HG02852 (cell line): ENCODE results near the gene PIP5K1B.

Experiments
- ATAC-seq: cut with Tn5 transposase; IDR thresholded peaks from one replicate; pipeline ENCODE4 v1.9.1; 2021; ENCODE audit warnings: mild to moderate bottlenecking, moderate library complexity; ENCODE audit not compliant: unreplicated experiment

The PIP5K1B gene

DNA sequence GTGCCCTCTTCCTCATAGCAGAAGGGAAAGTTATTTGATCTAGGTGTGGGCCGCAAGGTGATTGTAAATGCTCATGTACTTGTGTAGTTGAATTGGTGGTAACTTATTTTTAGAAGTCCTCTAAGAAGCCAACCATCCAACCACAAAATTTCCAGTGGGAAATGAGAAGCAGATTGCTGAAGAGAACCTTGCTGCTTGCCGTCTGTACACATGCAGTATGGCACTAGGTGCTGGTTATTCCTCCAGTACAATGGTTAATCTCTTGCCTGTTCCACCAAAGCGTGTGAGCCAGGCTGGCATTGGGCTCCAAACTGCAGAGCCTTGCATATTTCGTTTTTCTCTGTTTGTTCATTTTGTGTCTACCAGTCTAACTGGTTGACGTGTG lies 28.0 kb downstream of the PIP5K1B start:
- no peak for ATAC-seq

GRCh38 chr9:68738358-68738757 lies 33.3 kb downstream of the PIP5K1B start:
- ATAC-seq, result no peak

- no peak for ATAC-seq
Observed at GRCh38 chr9:68739621-68740174, 34.7 kb downstream of the PIP5K1B start.

DNA sequence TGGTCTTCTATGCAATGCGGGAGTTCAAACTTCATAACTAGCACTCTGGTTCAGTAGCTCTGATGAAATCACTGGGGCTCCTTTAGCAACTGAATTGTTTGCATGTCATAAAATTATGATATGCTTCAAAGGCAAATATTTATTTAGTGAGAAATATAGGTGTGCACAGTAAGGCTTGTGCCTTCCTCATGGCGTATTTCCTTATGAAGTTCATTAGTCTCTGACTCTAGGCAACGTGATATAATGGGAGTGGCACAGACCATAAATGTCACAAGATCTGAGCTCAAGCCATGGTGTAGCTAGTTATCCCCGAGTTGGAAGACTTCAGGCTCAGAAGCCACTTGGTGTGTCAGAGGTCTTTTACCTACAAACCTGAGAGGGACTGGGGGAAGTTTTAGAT lies 35.5 kb downstream of the PIP5K1B start:
- no peak for ATAC-seq

DNA sequence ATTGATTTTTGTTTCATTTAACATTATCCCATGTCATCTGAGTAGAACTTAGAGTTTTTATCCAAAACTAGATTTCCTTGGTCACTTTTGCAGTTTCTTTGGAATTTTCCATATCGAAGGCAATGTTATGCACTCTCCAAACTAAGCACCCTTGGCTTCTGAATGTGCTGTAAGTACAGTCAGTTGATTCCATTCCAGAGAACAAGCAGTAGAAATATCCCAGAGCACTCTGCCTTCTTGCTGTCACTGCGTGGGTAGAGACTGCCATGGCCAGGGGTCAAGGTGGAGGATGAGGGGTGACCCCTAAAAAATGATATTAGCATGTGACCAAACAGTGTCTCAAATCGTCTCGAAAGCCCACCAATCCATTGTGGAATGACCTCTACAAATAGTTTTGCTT lies 36.2 kb downstream of the PIP5K1B start:
- no peak for ATAC-seq

GRCh38 chr9:68741704-68742332 lies 36.8 kb downstream of the PIP5K1B start:
- ATAC-seq, result no peak

- no peak for ATAC-seq
Observed at GRCh38 chr9:68742333-68742730, 37.3 kb downstream of the PIP5K1B start.

DNA sequence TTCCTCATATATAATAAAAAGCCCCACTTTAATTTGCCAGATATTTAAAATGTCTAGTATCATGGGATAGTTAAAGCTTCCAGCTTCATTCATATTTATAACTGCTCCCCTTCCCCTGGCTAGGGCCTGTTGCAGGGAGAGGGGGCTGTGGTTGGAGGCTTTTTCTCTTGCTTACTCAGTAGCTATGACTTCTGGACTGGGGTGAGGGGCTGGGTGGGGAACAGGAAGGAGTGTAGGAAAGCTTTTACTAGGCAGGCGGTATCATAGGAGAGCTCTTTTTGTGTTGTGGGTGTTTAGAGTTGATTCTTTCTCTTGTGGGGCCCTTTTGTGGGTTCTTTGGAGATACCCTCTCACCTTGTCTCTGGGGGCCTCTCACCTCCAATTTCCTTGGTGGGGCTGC lies 39.4 kb downstream of the PIP5K1B start:
- no peak for ATAC-seq

DNA sequence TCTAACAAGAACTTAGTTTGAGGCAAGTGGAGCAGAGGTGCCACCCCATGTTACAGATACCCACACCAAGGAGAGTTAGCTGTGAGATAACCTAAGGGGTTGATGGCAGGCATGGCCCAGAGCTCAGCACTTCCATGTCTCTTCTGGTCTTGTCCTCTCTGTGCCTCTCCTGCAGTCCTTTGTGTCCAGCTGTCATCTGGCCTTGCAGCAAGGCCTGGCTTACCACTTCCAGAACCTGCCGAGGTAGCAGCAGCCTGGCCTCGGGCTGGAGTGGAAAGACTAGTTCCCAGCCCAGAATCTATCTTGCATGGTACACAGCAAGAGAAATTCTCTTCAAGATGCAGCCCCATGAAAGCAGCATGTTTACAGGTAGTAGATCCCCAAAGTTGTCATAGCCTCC lies 41.5 kb downstream of the PIP5K1B start:
- no peak for ATAC-seq

GRCh38 chr9:68747043-68747533 lies 42.0 kb downstream of the PIP5K1B start:
- ATAC-seq, result no peak

DNA sequence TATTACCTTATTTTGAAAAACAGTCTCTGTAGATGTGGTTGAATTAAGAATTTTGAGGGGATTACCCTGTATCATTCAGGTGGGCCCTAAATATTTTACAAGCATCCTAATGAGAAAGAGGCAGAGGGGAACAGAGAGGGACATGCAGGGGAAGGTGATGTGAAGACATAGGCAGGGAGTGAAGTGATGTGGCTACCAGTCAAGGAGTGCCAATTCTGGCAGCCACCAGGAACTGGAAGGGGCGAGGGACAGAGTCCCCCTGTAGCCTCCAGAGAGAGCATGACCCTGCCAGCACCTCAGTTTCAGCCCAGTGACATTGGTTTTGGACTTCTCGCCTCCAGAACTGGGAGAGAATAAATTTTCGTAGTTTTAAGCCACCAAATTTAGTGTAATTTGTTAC lies 44.1 kb downstream of the PIP5K1B start:
- no peak for ATAC-seq

- no peak for ATAC-seq
Observed at GRCh38 chr9:68749579-68750159, 44.6 kb downstream of the PIP5K1B start.

DNA sequence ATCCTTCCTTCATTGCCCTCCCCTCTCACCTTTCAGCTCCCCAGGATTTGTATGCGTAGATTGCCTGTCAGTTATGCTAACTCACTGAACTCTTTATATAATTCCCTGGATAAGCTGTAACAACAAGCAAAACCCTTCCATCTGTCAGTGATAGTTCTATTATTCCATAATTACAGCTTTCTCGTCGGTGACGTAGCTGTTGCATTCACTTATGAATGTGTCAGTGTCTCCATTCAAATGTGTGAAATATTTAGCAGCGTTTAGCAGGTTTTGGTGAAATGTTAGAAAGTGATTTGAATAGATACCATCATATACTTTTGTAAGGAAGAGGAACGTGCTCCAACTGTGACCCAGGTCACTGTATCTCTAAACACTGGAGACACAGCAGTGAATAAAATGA lies 45.2 kb downstream of the PIP5K1B start:
- ATAC-seq, result no peak

GRCh38 chr9:68750786-68751185 lies 45.7 kb downstream of the PIP5K1B start:
- no peak for ATAC-seq

DNA sequence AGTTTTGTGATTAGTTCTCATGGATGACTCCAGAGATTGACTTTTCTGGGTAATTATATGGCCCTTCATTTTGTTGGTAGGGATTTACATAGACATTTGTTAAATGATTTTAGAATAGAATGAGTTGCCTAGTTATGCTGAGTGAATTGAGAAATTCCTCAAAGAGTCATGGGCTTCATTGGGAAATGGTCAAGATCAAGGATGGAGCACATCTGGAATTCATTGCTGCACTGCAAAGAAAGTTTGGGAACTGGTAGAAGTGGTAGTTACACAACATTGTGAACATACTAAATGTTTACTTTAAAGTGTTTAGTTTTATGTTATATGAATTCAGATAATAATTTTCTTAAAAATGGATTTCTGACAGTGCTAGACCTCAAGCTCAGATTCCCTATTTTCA lies 46.5 kb downstream of the PIP5K1B start:
- ATAC-seq, result no peak

DNA sequence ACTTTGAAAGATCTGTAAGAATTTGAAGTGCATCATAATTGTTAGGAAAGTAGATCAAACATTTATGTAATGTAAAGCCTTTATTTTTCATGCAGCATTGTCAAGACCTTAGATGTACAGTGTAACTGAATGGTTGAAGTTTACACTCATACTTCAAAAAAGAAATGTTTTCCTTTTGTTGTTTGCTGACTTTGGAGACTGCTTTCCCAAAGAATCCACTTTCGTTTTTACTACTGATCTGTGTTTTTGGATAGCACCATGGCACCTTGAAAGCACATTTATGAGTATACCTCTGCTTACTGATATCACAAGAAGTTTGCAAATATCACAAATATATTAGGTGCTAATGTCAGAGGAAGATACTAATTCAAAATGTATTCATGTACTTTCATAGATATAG lies 50.0 kb downstream of the PIP5K1B start:
- ATAC-seq, result no peak

DNA sequence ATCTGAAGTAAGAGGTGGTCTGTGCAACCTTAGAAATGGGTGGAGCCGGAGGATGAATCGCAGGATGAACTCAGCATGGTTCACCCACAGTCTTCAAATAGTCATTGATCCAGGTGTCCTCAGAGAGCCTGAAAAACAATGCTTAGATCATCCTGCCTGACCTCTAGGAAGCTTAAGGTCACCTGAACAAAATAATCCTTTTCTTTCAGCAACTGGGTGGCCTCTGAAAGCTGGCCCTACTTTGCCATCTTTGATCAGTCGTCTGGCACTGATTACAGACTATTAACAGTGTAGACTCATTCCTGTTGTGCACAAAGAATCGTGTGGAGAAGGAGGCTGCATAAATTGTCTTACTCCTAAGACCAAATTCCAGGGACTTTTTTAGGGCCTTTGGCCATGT lies 50.7 kb downstream of the PIP5K1B start:
- no peak for ATAC-seq

DNA sequence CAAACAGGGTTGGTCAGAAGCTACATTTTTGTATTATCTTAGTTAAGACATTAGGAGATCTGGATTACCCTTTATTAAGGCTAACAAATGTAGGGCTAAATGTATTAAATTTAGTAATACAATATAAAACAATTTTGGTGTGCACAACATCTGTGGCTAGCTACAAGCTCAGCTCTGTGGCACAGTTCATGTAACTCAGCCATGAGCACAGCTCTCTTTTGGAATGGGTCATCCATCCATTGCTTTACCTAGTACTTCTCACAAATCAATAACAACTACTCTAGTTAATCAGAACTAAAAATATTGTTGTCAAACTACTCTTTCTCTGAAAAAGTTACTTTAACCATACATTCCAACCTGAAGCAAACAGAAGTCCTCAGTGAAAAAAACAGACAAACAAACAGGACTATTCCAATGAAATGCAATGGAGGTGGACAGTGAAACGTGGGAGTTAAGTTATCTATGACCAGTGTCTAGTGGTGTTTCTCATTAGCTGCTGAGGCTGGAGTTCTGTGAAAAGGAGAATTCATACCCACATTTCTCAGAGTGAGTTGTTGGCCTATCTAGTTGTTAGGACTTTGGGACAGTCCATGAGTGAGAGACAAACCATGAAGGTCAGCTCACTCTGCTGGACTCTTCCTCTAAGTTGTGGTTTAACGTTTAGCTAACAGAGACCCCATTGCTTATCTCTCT lies 55.1 kb downstream of the PIP5K1B start:
- no peak for ATAC-seq

- ATAC-seq, result no peak
Observed at GRCh38 chr9:68760674-68761333, 55.8 kb downstream of the PIP5K1B start.

DNA sequence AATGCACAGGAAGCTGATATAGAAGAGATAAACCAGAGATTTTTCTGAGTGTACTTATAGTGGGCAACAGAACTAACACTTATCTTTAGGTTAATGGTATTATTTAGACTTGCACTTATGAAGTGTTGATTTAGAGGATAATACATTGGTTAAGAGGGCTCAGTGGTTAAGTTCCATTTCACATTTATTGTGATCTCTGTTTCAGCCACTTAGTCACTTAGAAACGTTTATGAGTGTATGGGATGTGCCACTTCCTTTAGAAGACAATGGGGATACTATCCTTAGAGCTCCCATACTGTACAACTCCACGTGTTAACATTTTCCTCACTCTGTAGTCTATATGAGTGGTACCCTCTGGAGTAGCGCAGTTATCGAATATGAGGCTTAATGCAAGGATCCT lies 57.5 kb downstream of the PIP5K1B start:
- ATAC-seq, result no peak

DNA sequence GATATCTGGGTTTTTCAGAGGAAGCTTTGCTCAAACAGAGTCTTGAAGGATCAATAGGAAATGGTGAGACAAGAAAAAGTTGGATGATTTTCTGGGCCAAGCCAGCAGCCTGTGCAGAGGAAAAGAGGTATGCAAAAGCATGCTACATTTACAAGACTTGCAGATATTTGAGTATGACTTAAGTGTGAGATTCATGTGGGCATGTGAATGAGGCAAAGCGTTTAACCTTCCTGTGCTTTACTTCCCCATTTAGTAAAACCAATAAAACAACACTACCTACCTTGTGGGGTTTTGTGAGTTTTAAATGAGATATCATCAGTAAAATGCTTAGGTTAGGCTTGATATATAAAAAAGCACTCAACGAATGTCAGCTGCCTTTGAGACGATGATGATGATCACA lies 58.1 kb downstream of the PIP5K1B start:
- ATAC-seq, result no peak

GRCh38 chr9:68768619-68769018 lies 63.6 kb downstream of the PIP5K1B start:
- no peak for ATAC-seq
